IMR-90 (cell line): ENCODE results near the gene KCNQ1. TPM values are rescaled to one million over a fixed set of nuclear protein-coding genes. Genes with fewer than 3 reads are reported as not detected.

Experiments
- ATAC-seq: fragments of 200-7000 bp; cut with Tn5 transposase; 2 replicates; pipeline ENCODE4 v1.9.1; 2020; ENCODE audit warnings: low read depth, mild to moderate bottlenecking, moderate library complexity
- BruUV-seq: library from RNA; stranded (reverse); fragments of 400-500 nt; replicated peaks from 2 replicates; lab custom pipeline; 2021; lab: Mats Ljungman, UMichigan
- CTCF ChIA-PET: fragments of 300-600 bp; formaldehyde crosslinking; extraction: SDS; loops from one replicate; lab custom pipeline; 2021; ENCODE audit warnings: antibody characterized with exemption; lab: Yijun Ruan, JAX
- POLR2A ChIA-PET: fragments of 300-600 bp; sonication (Branson Sonifier 250); formaldehyde crosslinking; loops from one replicate; lab custom pipeline; 2022; ENCODE audit warnings: antibody characterized with exemption; ENCODE audit not compliant: unreplicated experiment; lab: Charles Lee
- DNase-seq: peaks from one replicate; pipeline ENCODE4 v3.0.0; 2013
- H2AFZ ChIP-seq: replicated peaks from 2 replicates; pipeline ENCODE3; 2013; ENCODE audit warnings: low read length, mild to moderate bottlenecking; ENCODE audit not compliant: poor library complexity
- H2AK5ac ChIP-seq: 2 replicates; pipeline ENCODE4 v1.6.1; 2013; ENCODE audit warnings: low read depth, low read length, inconsistent platforms
- H2AK9ac ChIP-seq: replicated peaks from 2 replicates; pipeline ENCODE3; 2013; ENCODE audit warnings: mild to moderate bottlenecking, low read depth, low read length, moderate library complexity; ENCODE audit not compliant: poor library complexity
- H2BK120ac ChIP-seq: 2 replicates; pipeline ENCODE4 v1.6.1; 2013; ENCODE audit warnings: low read depth, low read length, inconsistent platforms
- H2BK15ac ChIP-seq: 3 replicates; pipeline ENCODE4 v1.6.1; 2013; ENCODE audit warnings: low read depth, low read length, inconsistent platforms
- H2BK20ac ChIP-seq: 2 replicates; pipeline ENCODE4 v1.6.1; 2013; ENCODE audit warnings: low read depth, mild to moderate bottlenecking, inconsistent platforms, low read length, moderate library complexity
- H2BK5ac ChIP-seq: 2 replicates; pipeline ENCODE4 v1.6.1; 2013; ENCODE audit warnings: mild to moderate bottlenecking, low read depth, low read length, inconsistent platforms; ENCODE audit not compliant: poor library complexity, severe bottlenecking
- H3K14ac ChIP-seq: replicated peaks from 2 replicates; pipeline ENCODE4 v1.6.1; 2013; ENCODE audit warnings: low read depth, low read length, inconsistent platforms
- H3K18ac ChIP-seq: 2 replicates; pipeline ENCODE4 v1.6.1; 2013; ENCODE audit warnings: low read depth, low read length, control low read depth
- H3K23ac ChIP-seq: 2 replicates; pipeline ENCODE4 v1.6.1; 2013; ENCODE audit warnings: low read depth, low read length, inconsistent platforms
- H3K27ac ChIP-seq: 2 replicates; pipeline ENCODE4 v1.5.1; 2013; ENCODE audit warnings: mild to moderate bottlenecking, control low read depth, low read length; ENCODE audit not compliant: insufficient read depth
- H3K27me3 ChIP-seq: 2 replicates; pipeline ENCODE4 v1.6.1; 2013; ENCODE audit warnings: low read length; ENCODE audit not compliant: control insufficient read depth, insufficient read depth
- H3K36me3 ChIP-seq: 2 replicates; pipeline ENCODE4 v1.6.1; 2013; ENCODE audit warnings: low read length, mixed read lengths; ENCODE audit not compliant: control insufficient read depth, insufficient read depth
- H3K4ac ChIP-seq: 2 replicates; pipeline ENCODE4 v1.6.1; 2013; ENCODE audit warnings: low read depth, low read length, inconsistent platforms
- H3K4me1 ChIP-seq: 2 replicates; pipeline ENCODE4 v1.6.1; 2013; ENCODE audit warnings: low read length, mixed read lengths; ENCODE audit not compliant: control insufficient read depth, insufficient read depth
- H3K4me2 ChIP-seq: 2 replicates; pipeline ENCODE4 v1.6.1; 2013; ENCODE audit warnings: low read depth, mild to moderate bottlenecking, control low read depth, low read length, moderate library complexity
- H3K4me3 ChIP-seq: 2 replicates; pipeline ENCODE4 v1.5.1; 2013; ENCODE audit warnings: low read depth, mild to moderate bottlenecking, control low read depth, low read length, moderate library complexity; ENCODE audit not compliant: insufficient read depth
- H3K56ac ChIP-seq: 2 replicates; pipeline ENCODE4 v1.6.1; 2013; ENCODE audit warnings: low read length, inconsistent platforms; ENCODE audit not compliant: insufficient read depth; ENCODE audit errors: extremely low read depth
- H3K79me1 ChIP-seq, 2 experiments: 2 replicates each; pipeline ENCODE4 v1.6.1; 2013; ENCODE audit warnings: low read length in 2 of 2, inconsistent platforms in 1 of 2, low read depth in 1 of 2
- H3K9ac ChIP-seq: 2 replicates; pipeline ENCODE4 v1.6.1; 2013; ENCODE audit warnings: low read depth, low read length, control low read depth
- H3K9me1 ChIP-seq: 2 replicates; pipeline ENCODE4 v1.6.1; 2013; ENCODE audit warnings: low read length, inconsistent platforms; ENCODE audit not compliant: insufficient read depth
- H3K9me3 ChIP-seq: 2 replicates; pipeline ENCODE4 v1.6.1; 2013; ENCODE audit warnings: low read length; ENCODE audit not compliant: control insufficient read depth, insufficient read depth
- H4K20me1 ChIP-seq: 2 replicates; pipeline ENCODE4 v1.6.1; 2013; ENCODE audit warnings: low read length, inconsistent platforms; ENCODE audit not compliant: insufficient read depth
- H4K5ac ChIP-seq: 2 replicates; pipeline ENCODE4 v1.6.1; 2013; ENCODE audit warnings: mild to moderate bottlenecking, low read depth, low read length, control low read depth
- H4K8ac ChIP-seq, 2 experiments: 2 replicates each; pipeline ENCODE4 v1.6.1; 2013; ENCODE audit warnings: low read depth in 2 of 2, low read length in 2 of 2, control low read depth in 1 of 2, inconsistent platforms in 1 of 2
- H4K91ac ChIP-seq: 2 replicates; pipeline ENCODE4 v1.6.1; 2013; ENCODE audit warnings: low read depth, low read length, inconsistent platforms; ENCODE audit not compliant: insufficient read depth
- BHLHE40 ChIP-seq: fragments of 150-350 bp; IDR thresholded peaks from 2 replicates; pipeline ENCODE4 v1.6.1; 2016; ENCODE audit warnings: mild to moderate bottlenecking, low read depth, low read length
- CHD1 ChIP-seq: IDR thresholded peaks from 2 replicates; pipeline ENCODE4 v1.6.1; 2012; ENCODE audit warnings: low read depth, low read length, improper control_type of control experiment
- FOS ChIP-seq: fragments of 150-350 bp; IDR thresholded peaks from 2 replicates; pipeline ENCODE4 v1.6.1; 2016; ENCODE audit warnings: low read depth, low read length
- MAFK ChIP-seq: IDR thresholded peaks from 2 replicates; pipeline ENCODE4 v1.6.1; 2012; ENCODE audit warnings: low read depth, low read length, improper control_type of control experiment
- MAZ ChIP-seq: IDR thresholded peaks from 2 replicates; pipeline ENCODE4 v1.6.1; 2012; ENCODE audit warnings: low read depth, mild to moderate bottlenecking, low read length, improper control_type of control experiment, moderate library complexity, borderline replicate concordance
- MXI1 ChIP-seq: IDR thresholded peaks from 2 replicates; pipeline ENCODE4 v1.6.1; 2012; ENCODE audit warnings: low read depth, mild to moderate bottlenecking, low read length, moderate library complexity, borderline replicate concordance
- POLR2A ChIP-seq: IDR thresholded peaks from 2 replicates; pipeline ENCODE4 v1.6.1; 2012; ENCODE audit warnings: mild to moderate bottlenecking, low read depth, low read length
- WGBS, 2 experiments: methylation state at CpG; one replicate each; pipeline versions ENCODE4 v1.1.5 to v1.1.7; 2013; ENCODE audit warnings: missing lambda C conversion rate in 2 of 2; ENCODE audit not compliant: insufficient read length in 1 of 2; ENCODE audit errors: extremely low coverage in 2 of 2; 5-methylcytosine and 5-hydroxymethylcytosine counted together
- dilution Hi-C: fragments of 300-500 bp; cut with HindIII; formaldehyde crosslinking; loops from one replicate; pipeline ENCODE4 v1.14.3; 2018; ENCODE audit warnings: low sequenced_read_pairs; ENCODE audit not compliant: unreplicated experiment
- in situ Hi-C: fragments of 300-500 bp; cut with MboI; formaldehyde crosslinking; loops from 3 replicates; pipeline ENCODE4 v1.14.3; 2019; ENCODE audit warnings: low sequenced_read_pairs, inconsistent platforms, mixed read lengths
- intact Hi-C: fragments of 100-400 bp; cut with micrococcal nuclease; formaldehyde crosslinking; loops from 2 replicates; pipeline ENCODE4 v1.10.0; 2022
- polyA plus RNA-seq, 3 experiments: library from polyadenylated mRNA; depleted of rRNA; stranded (reverse); fragments of >200 nt; gene quantifications; 2 replicates each; pipeline ENCODE4 v1.2.3, GENCODE V29; 2012; ENCODE audit warnings: low replicate concordance in 1 of 3
- total RNA-seq: library from RNA; depleted of rRNA; stranded (reverse); fragments of >200 nt; gene quantifications from 2 replicates; pipeline ENCODE4 v1.2.3, GENCODE V29; 2012
- TF ChIP-seq, protein P1 (sequence below): fragments of 150-350 bp; IDR thresholded peaks from 2 replicates; pipeline ENCODE4 v1.6.1; 2016; ENCODE audit warnings: low read depth, mild to moderate bottlenecking, low read length, moderate library complexity, borderline replicate concordance
- TF ChIP-seq, protein P2 (sequence below): fragments of 150-350 bp; IDR thresholded peaks from 2 replicates; pipeline ENCODE4 v1.6.1; 2017; ENCODE audit warnings: mild to moderate bottlenecking, antibody characterized with exemption, low read length, low read depth

The KCNQ1 gene
- total and polyA plus RNA-seq, 2 of the 4 experiments (the other 2 are of a cell fraction) = 0.07 TPM; not detected in 1

DNA sequence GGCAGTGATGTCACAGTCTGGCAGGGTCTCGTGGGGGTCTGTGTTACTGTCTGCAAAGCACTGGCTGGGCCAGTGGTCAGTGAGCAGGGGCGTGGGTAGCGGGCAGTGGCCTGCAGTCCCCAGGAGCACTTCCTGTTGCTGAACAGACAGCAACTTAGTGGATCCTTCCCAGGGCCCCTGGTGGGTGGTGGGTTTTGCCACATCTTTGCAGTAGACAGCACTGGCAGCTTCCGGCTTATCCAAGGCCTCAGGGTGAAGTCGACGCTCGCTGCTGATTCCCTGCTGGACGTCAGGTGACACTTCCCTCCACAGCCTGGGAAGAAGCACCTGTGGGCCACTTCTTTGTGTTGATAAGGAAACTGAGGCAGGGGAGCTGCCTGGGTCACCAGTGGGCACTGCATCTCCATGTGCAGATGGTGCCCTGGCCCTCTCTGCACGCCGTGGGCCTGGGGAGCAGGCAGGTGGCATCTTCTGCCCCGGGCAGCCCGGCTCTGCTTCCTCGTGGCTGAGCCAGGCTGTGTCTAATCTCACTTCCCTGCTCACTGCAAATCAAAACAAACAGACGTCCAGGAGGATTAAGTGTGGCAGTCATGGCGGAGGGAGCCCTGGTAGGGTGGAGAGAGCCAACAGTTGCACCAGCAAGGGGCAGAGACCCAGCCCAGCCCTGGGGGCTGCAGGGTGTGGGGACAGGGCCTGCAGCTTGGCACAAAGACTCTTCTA, 79.8 kb downstream of the KCNQ1 start:
- intact Hi-C loops = no loop called here
- DNase-seq = no peak
- no TSS peak for BruUV-seq
- H4K91ac ChIP-seq = no peak overlapping the region
- H2AK5ac ChIP-seq = no peak overlapping the region
- no peak overlapping the region for H3K4ac ChIP-seq
- CTCF ChIA-PET = no interaction called here
- H3K9me3 ChIP-seq = no peaks in the 10 kb centered on the region
- no peak overlapping the region for H3K14ac ChIP-seq
- no peaks in the 10 kb centered on the region for H4K20me1 ChIP-seq
- 49% methylated on average over 4 of the region's 15 CpGs; no CpG with 5 or more reads in 1 of the 2 experiments for WGBS, 2 experiments
- no peak overlapping the region for H3K18ac ChIP-seq
- no peak overlapping the region for H3K9ac ChIP-seq
- no peak overlapping the region for H3K56ac ChIP-seq
- no peaks in the 10 kb centered on the region for H3K9me1 ChIP-seq
- H3K27me3 ChIP-seq = peaks cover 51% of the 10 kb centered on the region
- H2AFZ ChIP-seq = no peak overlapping the region
- H2BK5ac ChIP-seq = no peak overlapping the region
- dilution Hi-C loops = no loop called here
- POLR2A ChIA-PET = no interaction called here
- H3K79me1 ChIP-seq = no peaks in the 10 kb centered on the region
- H2BK15ac ChIP-seq = no peak overlapping the region
- in situ Hi-C loops = no loop called here
- no peak overlapping the region for H3K23ac ChIP-seq
- no peak overlapping the region for H3K27ac ChIP-seq
- no peaks in the 10 kb centered on the region for H3K36me3 ChIP-seq
- no peak overlapping the region for H2BK20ac ChIP-seq
- no peak overlapping the region for H3K4me3 ChIP-seq
- TF ChIP-seq MXI1 (no peak), CHD1 (no peak), MAFK (no peak), POLR2A (no peak), FOS (no peak), MAZ (no peak), BHLHE40 (no peak)
- TF ChIP-seq, protein P1, sequence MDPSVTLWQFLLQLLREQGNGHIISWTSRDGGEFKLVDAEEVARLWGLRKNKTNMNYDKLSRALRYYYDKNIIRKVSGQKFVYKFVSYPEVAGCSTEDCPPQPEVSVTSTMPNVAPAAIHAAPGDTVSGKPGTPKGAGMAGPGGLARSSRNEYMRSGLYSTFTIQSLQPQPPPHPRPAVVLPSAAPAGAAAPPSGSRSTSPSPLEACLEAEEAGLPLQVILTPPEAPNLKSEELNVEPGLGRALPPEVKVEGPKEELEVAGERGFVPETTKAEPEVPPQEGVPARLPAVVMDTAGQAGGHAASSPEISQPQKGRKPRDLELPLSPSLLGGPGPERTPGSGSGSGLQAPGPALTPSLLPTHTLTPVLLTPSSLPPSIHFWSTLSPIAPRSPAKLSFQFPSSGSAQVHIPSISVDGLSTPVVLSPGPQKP = no peak
- TF ChIP-seq, protein P2, sequence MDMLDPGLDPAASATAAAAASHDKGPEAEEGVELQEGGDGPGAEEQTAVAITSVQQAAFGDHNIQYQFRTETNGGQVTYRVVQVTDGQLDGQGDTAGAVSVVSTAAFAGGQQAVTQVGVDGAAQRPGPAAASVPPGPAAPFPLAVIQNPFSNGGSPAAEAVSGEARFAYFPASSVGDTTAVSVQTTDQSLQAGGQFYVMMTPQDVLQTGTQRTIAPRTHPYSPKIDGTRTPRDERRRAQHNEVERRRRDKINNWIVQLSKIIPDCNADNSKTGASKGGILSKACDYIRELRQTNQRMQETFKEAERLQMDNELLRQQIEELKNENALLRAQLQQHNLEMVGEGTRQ = no peak
- no peak overlapping the region for H4K8ac ChIP-seq
- H3K4me2 ChIP-seq = no peak overlapping the region
- no peaks in the 10 kb centered on the region for H3K4me1 ChIP-seq
- ATAC-seq = no peak
- no peak overlapping the region for H4K5ac ChIP-seq
- no peak overlapping the region for H2BK120ac ChIP-seq
- H2AK9ac ChIP-seq = no peak overlapping the region
